ENCODE data around the gene KEL.

DNA sequence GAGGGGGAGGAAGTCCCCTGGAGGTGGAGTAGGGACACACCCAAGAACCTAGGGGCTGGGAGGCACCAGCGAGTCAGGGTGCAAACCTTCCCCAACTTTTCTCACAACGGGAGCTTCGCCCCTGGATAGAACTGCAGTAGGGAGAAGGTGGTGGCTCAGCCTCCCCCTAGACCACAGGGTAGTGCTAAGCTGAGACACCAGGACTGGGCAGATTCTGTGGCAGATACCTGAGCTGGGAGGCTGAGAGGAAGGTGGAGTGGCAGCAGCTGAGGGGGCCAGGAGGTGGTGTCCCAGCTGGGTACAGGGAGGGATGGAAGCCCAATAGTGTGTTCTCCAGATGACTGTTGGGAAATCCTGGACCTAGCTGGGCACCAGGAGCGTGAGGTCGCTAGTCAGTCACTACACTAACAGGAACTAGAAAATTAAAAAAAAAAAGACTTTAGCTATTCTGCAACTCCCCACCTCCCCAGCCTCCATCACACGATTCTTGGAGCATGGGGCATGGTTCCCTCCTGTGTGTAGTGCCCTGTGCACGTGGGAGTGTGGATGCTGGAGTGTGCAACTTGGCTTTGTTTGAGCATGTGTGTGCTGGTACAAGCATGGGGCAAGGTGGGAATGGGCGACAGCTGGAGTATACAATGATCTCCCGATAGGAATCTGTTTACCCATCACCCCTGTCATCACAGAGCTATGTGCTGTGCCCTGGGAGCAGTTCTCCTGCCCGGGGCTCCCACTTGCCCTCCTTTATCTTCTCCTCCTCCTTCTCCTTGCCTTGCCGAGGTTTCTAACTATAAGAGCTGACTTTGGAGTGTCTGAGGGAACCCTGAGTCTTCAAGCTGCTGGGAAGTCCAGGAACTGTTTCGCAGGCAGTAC lies 67.8 kb downstream of the KEL start:
- TF ChIP-seq MYC (IDR thresholded peaks at IDR 0.05; ENCODE audit: low read depth, low read length): no peak
- TF ChIP-seq, protein P1, sequence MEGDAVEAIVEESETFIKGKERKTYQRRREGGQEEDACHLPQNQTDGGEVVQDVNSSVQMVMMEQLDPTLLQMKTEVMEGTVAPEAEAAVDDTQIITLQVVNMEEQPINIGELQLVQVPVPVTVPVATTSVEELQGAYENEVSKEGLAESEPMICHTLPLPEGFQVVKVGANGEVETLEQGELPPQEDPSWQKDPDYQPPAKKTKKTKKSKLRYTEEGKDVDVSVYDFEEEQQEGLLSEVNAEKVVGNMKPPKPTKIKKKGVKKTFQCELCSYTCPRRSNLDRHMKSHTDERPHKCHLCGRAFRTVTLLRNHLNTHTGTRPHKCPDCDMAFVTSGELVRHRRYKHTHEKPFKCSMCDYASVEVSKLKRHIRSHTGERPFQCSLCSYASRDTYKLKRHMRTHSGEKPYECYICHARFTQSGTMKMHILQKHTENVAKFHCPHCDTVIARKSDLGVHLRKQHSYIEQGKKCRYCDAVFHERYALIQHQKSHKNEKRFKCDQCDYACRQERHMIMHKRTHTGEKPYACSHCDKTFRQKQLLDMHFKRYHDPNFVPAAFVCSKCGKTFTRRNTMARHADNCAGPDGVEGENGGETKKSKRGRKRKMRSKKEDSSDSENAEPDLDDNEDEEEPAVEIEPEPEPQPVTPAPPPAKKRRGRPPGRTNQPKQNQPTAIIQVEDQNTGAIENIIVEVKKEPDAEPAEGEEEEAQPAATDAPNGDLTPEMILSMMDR (IDR thresholded peaks at IDR 0.05; ENCODE audit: extremely low read depth in 1 of 2, insufficient read depth in 1 of 2, low read depth in 1 of 2, low read length in 2 of 2): no peak
- TF ChIP-seq EZH2 (IDR thresholded peaks at IDR 0.05; ENCODE audit: borderline replicate concordance, low read depth, low read length, severe bottlenecking): no peak
- TF ChIP-seq POLR2A (IDR thresholded peaks at IDR 0.05; ENCODE audit: low read depth, low read length): no peak
- no peak for TF ChIP-seq POLR2AphosphoS5 (IDR thresholded peaks at IDR 0.05; ENCODE audit: insufficient read depth, low read depth, low read length)
- TF ChIP-seq, protein P2, sequence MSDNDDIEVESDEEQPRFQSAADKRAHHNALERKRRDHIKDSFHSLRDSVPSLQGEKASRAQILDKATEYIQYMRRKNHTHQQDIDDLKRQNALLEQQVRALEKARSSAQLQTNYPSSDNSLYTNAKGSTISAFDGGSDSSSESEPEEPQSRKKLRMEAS (IDR thresholded peaks at IDR 0.05; ENCODE audit: insufficient read depth, insufficient read length): no peak
- no peak for TF ChIP-seq JUN (IDR thresholded peaks at IDR 0.05; ENCODE audit: borderline replicate concordance, insufficient read depth, insufficient read length, low read depth)
